Stimulated activated CD4-positive, alpha-beta T cell treated with anti-CD3 and anti-CD28 coated beads, Interleukin-4, amount 100 ng/mL, for 24 hours (primary cell): ENCODE measurements around the gene LIG4.
A peak's percentile ranks its signal among the peaks of the same experiment; 100 is the strongest.

ENCODE experiments used
- DNase-seq: peaks from one replicate; pipeline ENCODE4 v3.0.0-alpha.2; 2020

LIG4 gene

GRCh38 chr13:108193806-108194205 is 21.5 kb downstream of the LIG4 start:
- DNase-seq, result no peak

DNA sequence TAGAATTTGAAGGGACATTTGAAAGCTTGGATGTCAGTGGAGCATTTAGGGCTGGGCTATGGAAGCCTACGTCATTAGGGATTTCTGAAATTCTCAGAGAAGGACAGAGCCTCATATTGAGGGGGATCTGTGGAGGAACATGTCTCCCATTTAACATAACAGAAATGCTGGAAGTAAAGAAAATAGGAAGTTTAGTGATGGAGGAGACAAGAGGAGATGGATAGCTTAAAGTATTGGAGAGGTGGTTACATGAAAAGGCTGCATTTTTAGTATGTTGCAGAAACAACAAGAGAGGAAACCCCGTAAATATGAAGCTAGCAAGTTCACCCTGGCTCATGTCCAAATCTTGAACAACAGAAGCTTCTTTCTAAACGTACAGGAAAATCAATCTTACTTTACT is 24.4 kb downstream of the LIG4 start:
- DNase-seq, result no peak

DNA sequence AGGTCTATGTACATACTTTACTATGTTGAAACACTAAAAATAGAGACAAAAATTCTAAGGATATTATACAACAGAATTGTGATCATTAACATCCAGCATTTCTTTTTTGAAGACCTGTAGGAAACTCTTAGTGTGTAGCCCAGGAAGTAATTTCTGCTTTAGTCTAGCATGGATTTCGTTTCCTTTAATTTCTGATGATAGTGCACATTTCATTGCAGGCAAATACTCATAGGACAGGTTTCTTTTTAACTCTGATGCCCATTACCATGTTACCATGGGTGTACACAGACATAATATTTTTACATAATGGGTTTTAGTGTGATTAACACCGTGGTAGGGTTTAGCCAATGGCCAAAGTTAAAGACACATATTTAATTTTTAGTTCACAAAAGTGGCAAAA is 27.1 kb downstream of the LIG4 start:
- DNase-seq, result no peak

DNA sequence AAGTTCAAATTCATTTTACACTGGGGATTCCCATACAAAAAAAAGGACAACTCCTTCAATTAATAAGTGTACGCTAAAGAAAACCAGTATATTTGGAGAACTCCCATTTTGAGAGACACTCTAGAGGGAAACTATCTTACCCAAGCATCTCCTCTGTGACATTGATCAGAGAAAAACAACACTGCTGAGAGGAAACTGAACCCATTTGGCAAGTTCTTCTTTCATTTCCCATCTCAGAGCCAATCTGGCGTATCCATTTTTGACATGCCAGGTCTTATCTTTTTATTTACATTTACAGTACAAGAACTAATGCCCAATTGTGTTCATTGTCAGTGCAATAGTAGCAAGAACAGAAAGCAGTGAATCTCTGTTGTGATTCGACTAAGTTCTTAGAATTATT is 30.1 kb downstream of the LIG4 start:
- DNase-seq, result no peak

GRCh38 chr13:108182652-108183051 is 32.7 kb downstream of the LIG4 start:
- no peak for DNase-seq

GRCh38 chr13:108178078-108178477 is 37.3 kb downstream of the LIG4 start:
- no peak for DNase-seq

GRCh38 chr13:108176685-108177274 is 38.6 kb downstream of the LIG4 start:
- peak; percentile 54 for DNase-seq

- no peak for DNase-seq
Measured at GRCh38 chr13:108168929-108169328, 46.4 kb downstream of the LIG4 start.

- DNase-seq, result no peak
Measured at GRCh38 chr13:108166078-108166477, 49.3 kb downstream of the LIG4 start.

DNA sequence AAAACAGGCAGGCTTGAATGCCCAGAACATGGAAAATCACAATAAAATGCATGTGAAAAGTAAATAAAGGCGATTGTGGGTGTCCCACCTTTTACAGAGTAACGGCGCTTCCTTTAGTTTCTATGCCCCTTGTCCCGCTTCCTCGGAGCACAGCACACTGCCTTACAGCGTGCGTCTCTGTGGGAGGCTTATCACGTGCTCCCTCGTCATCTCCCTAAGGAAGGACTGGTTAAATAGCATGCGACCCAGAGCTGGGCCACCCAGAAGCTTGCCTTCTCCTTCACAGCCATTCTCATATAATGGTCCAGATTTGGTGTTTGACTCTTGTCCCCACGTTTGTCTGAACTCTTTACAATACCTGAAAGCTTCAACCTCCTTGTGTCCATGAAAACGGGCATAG is 56.6 kb downstream of the LIG4 start:
- DNase-seq, result no peak
